IPS-11a (cell line): ENCODE measurements around the gene IGSF9B.
A peak's percentile ranks its signal among the peaks of the same experiment; 100 is the strongest.

Experiments used
- H3K4me3 ChIP-seq: one replicate; pipeline ENCODE4 v1.5.1; 2013; ENCODE audit warnings: low read depth, low read length, control low read depth

Gene IGSF9B

GRCh38 chr11:133955081-133955891 is 1.5 kb downstream of the IGSF9B start:
- H3K4me3 ChIP-seq, result peak overlapping the region; percentile 48

DNA sequence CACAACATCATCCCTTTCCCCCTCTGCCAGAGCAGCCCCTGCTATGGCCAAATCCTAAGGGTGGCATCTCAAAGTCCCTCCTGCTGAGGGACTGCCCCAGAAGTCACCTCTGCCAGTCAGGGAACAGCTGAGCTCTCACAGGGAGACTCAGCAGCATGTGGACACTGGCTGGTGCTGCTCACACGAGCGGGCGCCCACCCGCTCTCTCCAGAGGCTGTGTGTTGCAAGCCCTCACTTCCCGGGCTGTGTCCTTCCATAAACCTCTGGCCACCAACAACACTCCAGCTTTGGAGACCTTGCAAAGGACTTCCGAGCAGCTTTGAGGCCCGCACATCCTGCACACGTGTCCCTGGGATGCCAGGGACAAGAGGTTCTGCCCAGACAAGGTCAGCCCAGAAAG is 2.8 kb downstream of the IGSF9B start:
- H3K4me3 ChIP-seq, result no peak overlapping the region

GRCh38 chr11:133953547-133953946 is 3.2 kb downstream of the IGSF9B start:
- H3K4me3 ChIP-seq, result no peak overlapping the region

DNA sequence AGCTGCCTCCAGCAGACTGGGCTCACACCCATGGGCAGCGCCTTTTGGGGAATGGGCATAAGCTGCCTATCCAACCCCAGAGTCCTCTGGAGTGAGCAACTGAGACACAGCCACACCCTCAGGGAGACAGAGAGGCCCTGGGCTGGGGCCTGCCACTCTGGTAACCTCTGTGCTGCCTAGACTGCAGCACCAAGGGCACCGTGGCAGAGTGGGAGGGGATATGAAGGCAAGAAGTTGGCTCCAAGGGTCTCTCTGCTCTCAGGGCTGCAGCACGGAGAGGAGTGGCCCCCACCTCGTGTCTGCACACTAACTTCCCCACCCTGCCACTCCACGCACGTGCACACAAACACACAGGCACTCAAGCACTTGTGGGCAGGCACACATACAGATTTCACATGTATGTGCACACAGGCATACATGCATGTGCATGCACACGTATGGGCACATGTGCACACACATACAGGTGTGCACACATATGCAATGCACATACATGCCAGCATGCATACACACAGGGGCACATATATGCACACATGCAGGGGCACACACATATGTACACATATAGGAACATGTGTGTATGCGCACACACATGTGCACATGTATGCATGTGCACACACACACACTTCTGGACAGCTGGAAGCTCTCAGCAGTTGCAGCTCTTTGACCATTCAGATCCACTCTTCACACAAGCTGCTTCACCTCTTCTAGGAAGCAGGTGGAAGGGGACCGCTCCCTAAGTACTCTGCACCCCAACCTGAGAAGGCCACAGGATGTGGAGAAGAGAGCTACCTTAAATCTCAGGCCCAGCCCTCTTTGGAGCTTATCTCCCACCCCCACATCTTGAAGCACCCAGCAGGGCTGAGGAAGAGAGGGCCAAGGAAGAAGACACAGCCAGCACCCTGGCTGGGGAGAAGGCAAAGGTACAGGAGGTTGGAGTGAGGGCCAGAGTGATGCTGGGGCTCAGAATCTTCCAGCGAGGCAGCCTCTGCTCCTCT is 4.3 kb downstream of the IGSF9B start:
- no peak overlapping the region for H3K4me3 ChIP-seq

DNA sequence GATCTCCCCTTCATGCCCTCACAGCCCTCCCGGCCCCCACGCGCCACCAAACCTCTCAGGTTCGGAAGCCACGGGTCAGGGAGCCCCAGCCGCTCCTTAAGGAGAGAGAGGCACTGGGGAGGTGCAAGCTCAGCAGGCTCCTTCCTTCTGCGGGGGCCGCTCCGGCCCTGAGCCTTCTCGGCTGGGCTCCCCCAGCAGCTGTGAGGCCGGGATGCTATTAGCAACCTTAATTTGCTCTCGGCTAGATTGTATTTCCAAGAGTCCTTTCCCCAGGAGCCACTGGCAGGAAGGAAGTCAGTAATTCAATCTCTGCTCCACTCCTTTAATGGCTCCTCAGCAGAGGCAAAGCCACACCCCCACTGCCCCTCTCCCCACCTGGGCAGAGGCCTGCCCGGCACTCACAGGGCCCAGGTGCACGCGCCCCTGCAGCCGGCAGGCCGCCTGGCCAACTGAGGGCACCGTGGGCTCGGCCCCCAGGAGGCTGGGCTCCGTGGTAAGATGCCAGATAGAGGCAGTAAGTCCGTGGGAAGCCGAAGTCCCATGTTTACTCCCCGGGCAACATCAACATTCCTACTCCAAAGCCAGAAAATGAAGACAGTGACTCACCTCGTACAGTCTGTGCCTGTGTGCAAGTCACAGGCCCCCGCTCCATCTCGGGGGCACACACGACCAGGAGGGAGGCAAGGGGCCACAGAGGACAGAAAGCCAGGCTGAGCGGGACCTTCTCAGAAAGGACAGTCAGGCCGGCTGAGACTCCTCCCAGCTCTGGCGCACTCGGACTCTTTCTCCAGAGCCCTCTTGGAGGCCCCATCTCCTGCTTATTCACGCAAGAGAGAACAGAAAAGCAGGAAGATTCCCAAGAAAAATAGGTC is 5.2 kb downstream of the IGSF9B start:
- peak overlapping the region; percentile 4 for H3K4me3 ChIP-seq

- H3K4me3 ChIP-seq, result peak overlapping the region; percentile 4
These were observed 5.9 kb downstream of the IGSF9B start for GRCh38 chr11:133950874-133951326.

- no peak overlapping the region for H3K4me3 ChIP-seq
These were observed 6.3 kb downstream of the IGSF9B start for GRCh38 chr11:133950421-133950820.

- no peak overlapping the region for H3K4me3 ChIP-seq
These were observed 7.6 kb downstream of the IGSF9B start for GRCh38 chr11:133949129-133949528.

GRCh38 chr11:133948711-133949110 is 8.1 kb downstream of the IGSF9B start:
- no peak overlapping the region for H3K4me3 ChIP-seq

DNA sequence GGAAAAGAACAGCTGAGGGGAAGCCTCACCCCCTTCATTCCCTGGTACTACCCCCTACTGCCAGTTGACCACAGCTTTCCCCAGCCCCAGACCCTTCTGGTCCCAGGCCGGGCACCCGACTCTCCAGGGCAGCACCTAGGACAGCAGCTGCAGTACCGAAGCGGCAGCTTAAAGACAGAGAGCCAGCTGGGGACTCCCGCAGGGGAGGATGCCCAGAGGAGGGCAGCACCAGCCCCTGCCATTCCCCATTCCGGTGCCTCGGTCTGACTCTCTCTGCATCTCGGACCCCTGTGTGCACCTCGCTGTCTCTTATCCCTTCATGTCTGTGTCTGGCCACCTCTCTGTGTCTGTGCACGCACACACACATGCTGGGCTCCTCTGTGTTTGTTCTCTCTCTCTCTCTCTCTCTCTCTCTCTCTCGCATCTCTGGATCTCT is 9.4 kb downstream of the IGSF9B start:
- H3K4me3 ChIP-seq, result no peak overlapping the region

DNA sequence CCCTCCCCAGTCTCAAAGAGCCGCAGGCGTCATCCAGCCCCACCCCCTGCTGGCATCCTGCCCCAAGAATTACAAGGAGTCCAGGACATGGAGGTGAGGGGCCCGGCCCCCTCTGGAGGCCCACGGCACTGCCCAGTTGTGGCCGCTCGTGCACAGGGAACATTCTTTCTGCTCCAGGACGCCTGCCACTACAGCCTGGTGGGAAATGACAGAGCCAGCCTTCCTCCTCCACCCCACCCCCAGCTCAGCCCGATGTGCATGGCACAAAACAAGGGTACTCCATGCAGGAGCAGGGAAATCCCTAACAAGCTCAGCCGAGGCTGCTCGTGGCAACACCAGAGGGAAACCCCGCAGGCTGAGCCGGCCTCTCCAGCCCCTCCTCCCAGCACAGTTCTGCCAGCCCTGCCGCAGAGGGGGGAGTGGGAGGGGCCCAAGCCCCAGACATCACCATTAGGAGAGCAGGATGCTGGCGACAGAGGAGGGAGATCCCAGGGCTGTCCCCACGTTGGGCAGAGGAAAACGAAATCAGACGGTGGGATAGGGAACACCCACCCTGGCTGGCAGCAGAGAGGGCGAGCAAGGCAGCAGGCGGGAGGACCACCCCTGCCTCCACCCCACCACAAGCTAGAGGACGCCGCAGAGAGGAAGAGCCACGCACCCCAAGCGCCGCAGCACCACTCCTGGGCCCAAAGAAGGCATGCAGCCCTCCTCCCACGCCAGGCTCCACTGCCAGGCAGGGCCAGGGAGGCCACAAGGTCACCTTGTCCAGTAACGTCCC is 10.0 kb downstream of the IGSF9B start:
- no peak overlapping the region for H3K4me3 ChIP-seq

DNA sequence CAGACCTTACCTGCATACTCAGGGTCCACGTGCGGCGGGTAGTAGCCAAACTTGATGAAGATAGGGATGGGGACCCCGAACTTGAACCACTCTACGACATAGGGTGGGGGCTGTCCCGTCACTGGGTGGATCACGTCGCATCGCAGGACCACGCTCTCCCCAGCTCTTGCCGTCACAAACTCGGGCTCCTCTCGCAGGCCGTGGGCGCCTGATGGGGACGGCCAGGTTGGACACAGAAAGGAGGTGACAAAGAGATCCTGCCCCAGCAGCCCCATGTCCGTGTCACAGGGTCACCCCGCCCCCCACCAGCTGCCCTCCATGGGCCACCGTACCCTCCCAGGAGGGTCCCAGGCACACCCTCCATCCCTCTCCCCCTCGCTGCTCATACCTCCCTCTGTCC is 10.7 kb downstream of the IGSF9B start:
- H3K4me3 ChIP-seq, result no peak overlapping the region

DNA sequence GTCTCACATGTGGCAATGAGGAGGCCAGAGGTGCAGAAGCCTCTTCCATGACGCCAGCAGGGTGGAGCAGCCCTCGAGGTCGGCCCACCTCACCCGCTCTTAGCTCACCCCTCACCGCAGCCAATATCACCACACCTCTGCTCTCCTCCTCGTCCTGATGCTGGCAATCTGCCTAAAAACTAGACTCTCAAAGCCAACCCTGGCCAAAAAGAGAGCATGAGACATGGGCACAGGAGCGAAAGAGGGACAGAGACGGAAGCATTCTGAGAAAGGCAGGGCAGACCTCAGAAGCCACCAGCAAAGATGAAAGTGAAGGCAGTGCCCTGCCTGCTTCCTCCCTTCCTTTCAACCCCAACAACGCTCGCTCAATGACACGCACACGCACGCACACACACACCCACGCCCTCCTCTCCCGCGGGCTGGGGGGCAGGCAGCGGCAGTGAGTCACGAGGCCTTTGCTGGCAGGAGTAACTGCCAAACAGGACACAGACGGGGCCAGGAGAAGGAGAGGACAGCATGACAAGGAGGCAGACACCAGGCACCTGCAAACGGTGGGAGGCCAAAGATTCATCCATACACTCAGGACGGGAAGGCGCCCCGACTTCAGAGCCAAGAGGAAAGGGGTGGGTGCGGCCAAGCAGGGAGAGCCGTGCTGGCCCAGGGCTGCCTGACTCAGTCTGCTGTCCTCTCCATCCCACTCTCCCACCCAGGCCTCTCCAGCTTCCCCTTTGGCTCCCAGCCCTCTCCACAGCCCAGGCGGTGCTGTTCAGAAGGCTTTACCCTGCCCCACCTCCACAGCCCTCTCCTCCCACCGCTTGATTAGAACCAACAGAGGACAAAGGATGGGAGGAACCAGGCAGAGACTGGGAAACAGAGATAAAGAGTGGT is 11.4 kb downstream of the IGSF9B start:
- H3K4me3 ChIP-seq, result no peak overlapping the region

GRCh38 chr11:133943950-133944698 is 12.6 kb downstream of the IGSF9B start:
- no peak overlapping the region for H3K4me3 ChIP-seq

DNA sequence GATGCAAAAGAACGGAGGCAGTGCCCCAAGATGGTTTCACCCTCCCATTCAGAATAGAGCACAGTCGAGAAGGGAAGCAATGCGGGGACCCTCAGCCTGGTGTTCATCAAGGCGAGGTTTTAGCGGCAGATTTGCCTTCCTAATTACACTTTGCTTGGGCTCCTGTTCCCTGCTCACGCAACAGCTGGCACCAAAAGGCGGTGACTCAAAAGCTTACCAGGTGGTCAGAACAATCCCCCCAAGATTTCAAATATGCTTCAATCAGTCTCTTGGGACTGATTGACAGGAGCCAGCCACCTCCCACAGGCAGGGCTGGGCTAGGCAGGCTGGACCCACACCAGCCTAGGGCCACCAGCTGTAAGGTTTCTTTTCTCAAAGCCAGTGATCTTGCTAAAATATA is 14.2 kb downstream of the IGSF9B start:
- no peak overlapping the region for H3K4me3 ChIP-seq

DNA sequence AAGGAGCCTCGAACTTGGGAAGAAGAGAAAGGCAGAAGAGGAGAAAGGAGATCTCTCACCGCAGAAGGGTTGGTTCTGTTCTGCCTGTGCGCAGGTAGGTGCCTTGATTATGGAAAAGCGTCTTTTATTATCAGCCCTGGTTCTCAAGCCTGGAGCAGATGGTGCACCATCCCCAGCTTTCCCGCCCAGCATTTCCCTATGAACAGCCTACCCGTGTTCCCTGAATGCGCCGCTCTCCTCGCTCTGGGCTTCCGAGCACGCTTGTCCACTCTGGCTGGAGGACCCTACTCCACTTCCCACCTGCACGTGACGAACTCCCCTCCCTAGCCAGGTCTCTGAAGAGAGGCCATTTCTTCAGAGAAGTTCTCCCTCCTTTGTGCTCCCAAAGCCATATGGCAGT is 15.2 kb downstream of the IGSF9B start:
- H3K4me3 ChIP-seq, result no peak overlapping the region

- H3K4me3 ChIP-seq, result no peak overlapping the region
These were observed 16.7 kb downstream of the IGSF9B start for GRCh38 chr11:133940034-133940433.

GRCh38 chr11:133939558-133939957 is 17.2 kb downstream of the IGSF9B start:
- H3K4me3 ChIP-seq, result no peak overlapping the region
